IMR-90 (cell line): ENCODE data around the gene C2orf80. TPM values are rescaled to one million over a fixed set of nuclear protein-coding genes. Genes with fewer than 3 reads are reported as not detected.

ENCODE experiments used
- ATAC-seq: fragments of 200-7000 bp; cut with Tn5 transposase; 2 replicates; pipeline ENCODE4 v1.9.1; 2020; ENCODE audit warnings: low read depth, mild to moderate bottlenecking, moderate library complexity
- BruUV-seq: library from RNA; stranded (reverse); fragments of 400-500 nt; replicated peaks from 2 replicates; lab custom pipeline; 2021; lab: Mats Ljungman, UMichigan
- CTCF ChIA-PET: fragments of 300-600 bp; formaldehyde crosslinking; extraction: SDS; loops from one replicate; lab custom pipeline; 2021; ENCODE audit warnings: antibody characterized with exemption; lab: Yijun Ruan, JAX
- POLR2A ChIA-PET: fragments of 300-600 bp; sonication (Branson Sonifier 250); formaldehyde crosslinking; loops from one replicate; lab custom pipeline; 2022; ENCODE audit warnings: antibody characterized with exemption; ENCODE audit not compliant: unreplicated experiment; lab: Charles Lee
- DNase-seq: peaks from one replicate; pipeline ENCODE4 v3.0.0; 2013
- H2AFZ ChIP-seq: replicated peaks from 2 replicates; pipeline ENCODE3; 2013; ENCODE audit warnings: low read length, mild to moderate bottlenecking; ENCODE audit not compliant: poor library complexity
- H2AK5ac ChIP-seq: 2 replicates; pipeline ENCODE4 v1.6.1; 2013; ENCODE audit warnings: low read depth, low read length, inconsistent platforms
- H2AK9ac ChIP-seq: replicated peaks from 2 replicates; pipeline ENCODE3; 2013; ENCODE audit warnings: mild to moderate bottlenecking, low read depth, low read length, moderate library complexity; ENCODE audit not compliant: poor library complexity
- H2BK120ac ChIP-seq: 2 replicates; pipeline ENCODE4 v1.6.1; 2013; ENCODE audit warnings: low read depth, low read length, inconsistent platforms
- H2BK15ac ChIP-seq: 3 replicates; pipeline ENCODE4 v1.6.1; 2013; ENCODE audit warnings: low read depth, low read length, inconsistent platforms
- H2BK20ac ChIP-seq: 2 replicates; pipeline ENCODE4 v1.6.1; 2013; ENCODE audit warnings: low read depth, mild to moderate bottlenecking, inconsistent platforms, low read length, moderate library complexity
- H2BK5ac ChIP-seq: 2 replicates; pipeline ENCODE4 v1.6.1; 2013; ENCODE audit warnings: mild to moderate bottlenecking, low read depth, low read length, inconsistent platforms; ENCODE audit not compliant: poor library complexity, severe bottlenecking
- H3K14ac ChIP-seq: replicated peaks from 2 replicates; pipeline ENCODE4 v1.6.1; 2013; ENCODE audit warnings: low read depth, low read length, inconsistent platforms
- H3K18ac ChIP-seq: 2 replicates; pipeline ENCODE4 v1.6.1; 2013; ENCODE audit warnings: low read depth, low read length, control low read depth
- H3K23ac ChIP-seq: 2 replicates; pipeline ENCODE4 v1.6.1; 2013; ENCODE audit warnings: low read depth, low read length, inconsistent platforms
- H3K27ac ChIP-seq: 2 replicates; pipeline ENCODE4 v1.5.1; 2013; ENCODE audit warnings: mild to moderate bottlenecking, control low read depth, low read length; ENCODE audit not compliant: insufficient read depth
- H3K27me3 ChIP-seq: 2 replicates; pipeline ENCODE4 v1.6.1; 2013; ENCODE audit warnings: low read length; ENCODE audit not compliant: control insufficient read depth, insufficient read depth
- H3K36me3 ChIP-seq: 2 replicates; pipeline ENCODE4 v1.6.1; 2013; ENCODE audit warnings: low read length, mixed read lengths; ENCODE audit not compliant: control insufficient read depth, insufficient read depth
- H3K4ac ChIP-seq: 2 replicates; pipeline ENCODE4 v1.6.1; 2013; ENCODE audit warnings: low read depth, low read length, inconsistent platforms
- H3K4me1 ChIP-seq: 2 replicates; pipeline ENCODE4 v1.6.1; 2013; ENCODE audit warnings: low read length, mixed read lengths; ENCODE audit not compliant: control insufficient read depth, insufficient read depth
- H3K4me2 ChIP-seq: 2 replicates; pipeline ENCODE4 v1.6.1; 2013; ENCODE audit warnings: low read depth, mild to moderate bottlenecking, control low read depth, low read length, moderate library complexity
- H3K4me3 ChIP-seq: 2 replicates; pipeline ENCODE4 v1.5.1; 2013; ENCODE audit warnings: low read depth, mild to moderate bottlenecking, control low read depth, low read length, moderate library complexity; ENCODE audit not compliant: insufficient read depth
- H3K56ac ChIP-seq: 2 replicates; pipeline ENCODE4 v1.6.1; 2013; ENCODE audit warnings: low read length, inconsistent platforms; ENCODE audit not compliant: insufficient read depth; ENCODE audit errors: extremely low read depth
- H3K79me1 ChIP-seq, 2 experiments: 2 replicates each; pipeline ENCODE4 v1.6.1; 2013; ENCODE audit warnings: low read length in 2 of 2, inconsistent platforms in 1 of 2, low read depth in 1 of 2
- H3K9ac ChIP-seq: 2 replicates; pipeline ENCODE4 v1.6.1; 2013; ENCODE audit warnings: low read depth, low read length, control low read depth
- H3K9me1 ChIP-seq: 2 replicates; pipeline ENCODE4 v1.6.1; 2013; ENCODE audit warnings: low read length, inconsistent platforms; ENCODE audit not compliant: insufficient read depth
- H3K9me3 ChIP-seq: 2 replicates; pipeline ENCODE4 v1.6.1; 2013; ENCODE audit warnings: low read length; ENCODE audit not compliant: control insufficient read depth, insufficient read depth
- H4K20me1 ChIP-seq: 2 replicates; pipeline ENCODE4 v1.6.1; 2013; ENCODE audit warnings: low read length, inconsistent platforms; ENCODE audit not compliant: insufficient read depth
- H4K5ac ChIP-seq: 2 replicates; pipeline ENCODE4 v1.6.1; 2013; ENCODE audit warnings: mild to moderate bottlenecking, low read depth, low read length, control low read depth
- H4K8ac ChIP-seq, 2 experiments: 2 replicates each; pipeline ENCODE4 v1.6.1; 2013; ENCODE audit warnings: low read depth in 2 of 2, low read length in 2 of 2, control low read depth in 1 of 2, inconsistent platforms in 1 of 2
- H4K91ac ChIP-seq: 2 replicates; pipeline ENCODE4 v1.6.1; 2013; ENCODE audit warnings: low read depth, low read length, inconsistent platforms; ENCODE audit not compliant: insufficient read depth
- BHLHE40 ChIP-seq: fragments of 150-350 bp; IDR thresholded peaks from 2 replicates; pipeline ENCODE4 v1.6.1; 2016; ENCODE audit warnings: mild to moderate bottlenecking, low read depth, low read length
- FOS ChIP-seq: fragments of 150-350 bp; IDR thresholded peaks from 2 replicates; pipeline ENCODE4 v1.6.1; 2016; ENCODE audit warnings: low read depth, low read length
- MAZ ChIP-seq: IDR thresholded peaks from 2 replicates; pipeline ENCODE4 v1.6.1; 2012; ENCODE audit warnings: low read depth, mild to moderate bottlenecking, low read length, improper control_type of control experiment, moderate library complexity, borderline replicate concordance
- POLR2A ChIP-seq: IDR thresholded peaks from 2 replicates; pipeline ENCODE4 v1.6.1; 2012; ENCODE audit warnings: mild to moderate bottlenecking, low read depth, low read length
- RAD21 ChIP-seq: IDR thresholded peaks from 2 replicates; pipeline ENCODE4 v1.6.1; 2012; ENCODE audit warnings: low read length, improper control_type of control experiment
- RFX5 ChIP-seq: IDR thresholded peaks from 2 replicates; pipeline ENCODE4 v1.8.0; 2012; ENCODE audit warnings: low read depth, mild to moderate bottlenecking, low read length, moderate library complexity
- SMC3 ChIP-seq: fragments of 150-350 bp; IDR thresholded peaks from 2 replicates; pipeline ENCODE4 v1.6.1; 2016; ENCODE audit warnings: low read depth, mild to moderate bottlenecking, antibody characterized with exemption, low read length, moderate library complexity
- WGBS, 2 experiments: methylation state at CpG; one replicate each; pipeline versions ENCODE4 v1.1.5 to v1.1.7; 2013; ENCODE audit warnings: missing lambda C conversion rate in 2 of 2; ENCODE audit not compliant: insufficient read length in 1 of 2; ENCODE audit errors: extremely low coverage in 2 of 2; 5-methylcytosine and 5-hydroxymethylcytosine counted together
- dilution Hi-C: fragments of 300-500 bp; cut with HindIII; formaldehyde crosslinking; loops from one replicate; pipeline ENCODE4 v1.14.3; 2018; ENCODE audit warnings: low sequenced_read_pairs; ENCODE audit not compliant: unreplicated experiment
- in situ Hi-C: fragments of 300-500 bp; cut with MboI; formaldehyde crosslinking; loops from 3 replicates; pipeline ENCODE4 v1.14.3; 2019; ENCODE audit warnings: low sequenced_read_pairs, inconsistent platforms, mixed read lengths
- intact Hi-C: fragments of 100-400 bp; cut with micrococcal nuclease; formaldehyde crosslinking; loops from 2 replicates; pipeline ENCODE4 v1.10.0; 2022
- polyA plus RNA-seq, 3 experiments: library from polyadenylated mRNA; depleted of rRNA; stranded (reverse); fragments of >200 nt; gene quantifications; 2 replicates each; pipeline ENCODE4 v1.2.3, GENCODE V29; 2012; ENCODE audit warnings: low replicate concordance in 1 of 3
- total RNA-seq: library from RNA; depleted of rRNA; stranded (reverse); fragments of >200 nt; gene quantifications from 2 replicates; pipeline ENCODE4 v1.2.3, GENCODE V29; 2012
- TF ChIP-seq, protein P1 (sequence below): conservative IDR thresholded peaks from 2 replicates; pipeline ENCODE4 v1.5.1; 2012; ENCODE audit warnings: mild to moderate bottlenecking, low read depth, low read length, improper control_type of control experiment
- TF ChIP-seq, protein P2 (sequence below): fragments of 150-350 bp; IDR thresholded peaks from 2 replicates; pipeline ENCODE4 v1.6.1; 2016; ENCODE audit warnings: low read depth, mild to moderate bottlenecking, low read length, moderate library complexity, borderline replicate concordance
- TF ChIP-seq, protein P3 (sequence below): fragments of 150-350 bp; IDR thresholded peaks from 2 replicates; pipeline ENCODE4 v1.6.1; 2017; ENCODE audit warnings: mild to moderate bottlenecking, antibody characterized with exemption, low read length, low read depth

C2orf80 gene
- total and polyA plus RNA-seq, 2 of the 4 experiments (the other 2 are of a cell fraction): not detected

DNA sequence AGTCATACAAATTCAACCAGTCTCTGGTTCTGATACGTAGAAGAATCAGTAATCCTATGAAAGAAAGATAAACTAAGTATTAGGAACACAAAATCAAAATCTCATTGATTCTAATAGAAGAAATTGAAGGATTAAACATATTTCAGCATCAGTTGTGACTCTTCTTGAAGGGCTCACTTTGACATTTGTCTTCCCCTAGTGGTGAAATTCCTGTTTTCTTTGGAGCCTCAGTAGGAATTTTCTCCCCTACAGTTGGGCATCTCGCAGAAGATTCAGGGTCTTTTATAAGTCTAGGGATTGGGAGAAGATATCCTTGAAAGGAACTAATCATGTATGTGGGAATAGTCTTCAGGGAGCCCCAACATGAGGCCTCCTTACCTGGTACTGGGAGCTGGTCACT lies 41.0 kb downstream of the C2orf80 start:
- in situ Hi-C loops (no loop called here), intact Hi-C loops (no loop called here), dilution Hi-C loops (no loop called here)
- ChIA-PET POLR2A (no interaction called here), CTCF (no interaction called here)
- H2BK15ac ChIP-seq: no peak overlapping the region
- H3K79me1 ChIP-seq: no peaks in the 10 kb centered on the region
- no peak overlapping the region for H3K9ac ChIP-seq
- H2AFZ ChIP-seq: no peak overlapping the region
- H3K36me3 ChIP-seq: no peaks in the 10 kb centered on the region
- no peak overlapping the region for H3K4me3 ChIP-seq
- no peaks in the 10 kb centered on the region for H3K4me1 ChIP-seq
- H2BK120ac ChIP-seq: no peak overlapping the region
- H3K9me3 ChIP-seq: no peaks in the 10 kb centered on the region
- no peak overlapping the region for H2AK5ac ChIP-seq
- H3K18ac ChIP-seq: no peak overlapping the region
- BruUV-seq: no TSS peak
- no peak overlapping the region for H3K14ac ChIP-seq
- H3K9me1 ChIP-seq: no peaks in the 10 kb centered on the region
- ATAC-seq (no peak), DNase-seq (no peak)
- no peak overlapping the region for H4K8ac ChIP-seq
- no peak overlapping the region for H3K56ac ChIP-seq
- no peak overlapping the region for H2BK20ac ChIP-seq
- no peak overlapping the region for H3K27ac ChIP-seq
- H3K4ac ChIP-seq: no peak overlapping the region
- H4K20me1 ChIP-seq: no peaks in the 10 kb centered on the region
- no peak overlapping the region for H4K91ac ChIP-seq
- no peak overlapping the region for H4K5ac ChIP-seq
- no peak overlapping the region for H2AK9ac ChIP-seq
- no peak overlapping the region for H3K23ac ChIP-seq
- no CpG with 5 or more reads among the region's 2 CpGs for WGBS, 2 experiments
- H3K4me2 ChIP-seq: no peak overlapping the region
- H2BK5ac ChIP-seq: no peak overlapping the region
- TF ChIP-seq BHLHE40 (no peak), MAZ (no peak), RAD21 (no peak), POLR2A (no peak), SMC3 (no peak), RFX5 (no peak), FOS (no peak)
- TF ChIP-seq, protein P1, sequence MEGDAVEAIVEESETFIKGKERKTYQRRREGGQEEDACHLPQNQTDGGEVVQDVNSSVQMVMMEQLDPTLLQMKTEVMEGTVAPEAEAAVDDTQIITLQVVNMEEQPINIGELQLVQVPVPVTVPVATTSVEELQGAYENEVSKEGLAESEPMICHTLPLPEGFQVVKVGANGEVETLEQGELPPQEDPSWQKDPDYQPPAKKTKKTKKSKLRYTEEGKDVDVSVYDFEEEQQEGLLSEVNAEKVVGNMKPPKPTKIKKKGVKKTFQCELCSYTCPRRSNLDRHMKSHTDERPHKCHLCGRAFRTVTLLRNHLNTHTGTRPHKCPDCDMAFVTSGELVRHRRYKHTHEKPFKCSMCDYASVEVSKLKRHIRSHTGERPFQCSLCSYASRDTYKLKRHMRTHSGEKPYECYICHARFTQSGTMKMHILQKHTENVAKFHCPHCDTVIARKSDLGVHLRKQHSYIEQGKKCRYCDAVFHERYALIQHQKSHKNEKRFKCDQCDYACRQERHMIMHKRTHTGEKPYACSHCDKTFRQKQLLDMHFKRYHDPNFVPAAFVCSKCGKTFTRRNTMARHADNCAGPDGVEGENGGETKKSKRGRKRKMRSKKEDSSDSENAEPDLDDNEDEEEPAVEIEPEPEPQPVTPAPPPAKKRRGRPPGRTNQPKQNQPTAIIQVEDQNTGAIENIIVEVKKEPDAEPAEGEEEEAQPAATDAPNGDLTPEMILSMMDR: no peak
- TF ChIP-seq, protein P2, sequence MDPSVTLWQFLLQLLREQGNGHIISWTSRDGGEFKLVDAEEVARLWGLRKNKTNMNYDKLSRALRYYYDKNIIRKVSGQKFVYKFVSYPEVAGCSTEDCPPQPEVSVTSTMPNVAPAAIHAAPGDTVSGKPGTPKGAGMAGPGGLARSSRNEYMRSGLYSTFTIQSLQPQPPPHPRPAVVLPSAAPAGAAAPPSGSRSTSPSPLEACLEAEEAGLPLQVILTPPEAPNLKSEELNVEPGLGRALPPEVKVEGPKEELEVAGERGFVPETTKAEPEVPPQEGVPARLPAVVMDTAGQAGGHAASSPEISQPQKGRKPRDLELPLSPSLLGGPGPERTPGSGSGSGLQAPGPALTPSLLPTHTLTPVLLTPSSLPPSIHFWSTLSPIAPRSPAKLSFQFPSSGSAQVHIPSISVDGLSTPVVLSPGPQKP: no peak
- TF ChIP-seq, protein P3, sequence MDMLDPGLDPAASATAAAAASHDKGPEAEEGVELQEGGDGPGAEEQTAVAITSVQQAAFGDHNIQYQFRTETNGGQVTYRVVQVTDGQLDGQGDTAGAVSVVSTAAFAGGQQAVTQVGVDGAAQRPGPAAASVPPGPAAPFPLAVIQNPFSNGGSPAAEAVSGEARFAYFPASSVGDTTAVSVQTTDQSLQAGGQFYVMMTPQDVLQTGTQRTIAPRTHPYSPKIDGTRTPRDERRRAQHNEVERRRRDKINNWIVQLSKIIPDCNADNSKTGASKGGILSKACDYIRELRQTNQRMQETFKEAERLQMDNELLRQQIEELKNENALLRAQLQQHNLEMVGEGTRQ: no peak
- 0 out of 2 replicates have a peak, but pooled peaks cover 1% of the 10 kb centered on the region for H3K27me3 ChIP-seq
